Measurements from ENCODE around the gene PAPSS1. TPM values are rescaled to one million over a fixed set of nuclear protein-coding genes. Genes with fewer than 3 reads are reported as not detected.

Gene PAPSS1
- total RNA-seq, 2 experiments from 2014 or later: 26.9 to 27.7 TPM

DNA sequence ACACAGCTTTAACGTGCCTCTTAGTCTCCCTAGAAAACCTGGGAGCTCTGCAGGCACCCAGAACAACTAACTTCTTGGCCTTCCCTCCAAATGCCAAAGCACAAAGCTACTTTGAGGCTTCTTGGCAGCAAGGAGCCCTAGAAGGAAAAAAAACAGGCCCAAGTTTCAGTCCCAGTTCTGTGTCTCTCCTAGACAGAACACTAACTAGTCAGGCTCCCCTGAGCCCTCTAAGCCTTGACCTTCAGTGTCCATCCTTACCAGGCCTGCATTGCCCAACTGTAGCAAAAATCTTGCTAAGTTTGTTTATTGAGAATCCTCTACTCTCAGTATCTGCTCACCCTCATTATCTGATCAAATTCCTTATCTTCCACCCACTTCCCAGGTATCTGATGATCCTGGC is 79.2 kb downstream of the PAPSS1 start:
- POLR2A ChIA-PET: interaction anchor here (0.6 kb wide), 1 partner anchor 92 kb away, joined by 3 read pairs; no protein-coding TSS in a partner anchor
- CTCF ChIA-PET: no interaction called here

DNA sequence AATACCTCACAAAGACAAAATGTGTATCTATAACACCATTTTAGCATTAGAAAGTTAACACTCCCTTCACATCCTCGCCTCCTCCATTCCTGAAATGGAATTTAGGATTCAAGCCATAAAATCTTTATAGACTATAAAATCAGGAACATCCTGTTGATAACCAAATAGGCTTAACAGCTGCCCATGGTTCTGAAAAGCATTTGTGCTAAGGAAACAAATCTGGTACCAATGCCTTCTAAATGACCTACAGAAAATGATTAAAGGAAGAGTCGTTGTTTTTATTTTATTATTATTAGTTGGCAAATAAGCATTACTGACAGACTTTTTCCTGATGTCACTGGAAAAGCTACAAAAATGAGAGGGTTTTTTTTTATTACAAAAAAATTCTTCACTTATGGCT is 79.8 kb downstream of the PAPSS1 start:
- POLR2A ChIA-PET: no interaction called here

DNA sequence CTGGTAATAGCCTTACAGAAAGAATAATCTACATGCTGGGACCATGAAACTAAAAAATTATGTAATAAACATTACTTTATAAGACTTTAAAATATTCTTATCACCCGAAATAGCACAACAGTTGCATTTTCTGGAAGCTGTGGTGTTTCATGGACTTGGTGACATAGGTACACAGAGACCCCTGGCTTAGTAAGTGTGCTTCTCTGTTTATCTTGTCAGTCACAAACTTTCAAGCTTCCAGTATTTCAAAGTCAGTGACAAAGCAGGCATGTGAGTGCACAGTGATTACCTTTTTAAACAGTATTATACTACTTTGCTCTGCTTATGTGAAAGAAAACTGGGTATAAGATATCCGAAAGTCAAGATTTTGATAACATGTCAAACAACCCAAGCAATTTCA is 84.3 kb downstream of the PAPSS1 start:
- ChIA-PET CTCF (no interaction called here), POLR2A (no interaction called here)

More for the DNA sequence above, 79.8 kb downstream of the PAPSS1 start:
- CTCF ChIA-PET: no interaction called here

DNA sequence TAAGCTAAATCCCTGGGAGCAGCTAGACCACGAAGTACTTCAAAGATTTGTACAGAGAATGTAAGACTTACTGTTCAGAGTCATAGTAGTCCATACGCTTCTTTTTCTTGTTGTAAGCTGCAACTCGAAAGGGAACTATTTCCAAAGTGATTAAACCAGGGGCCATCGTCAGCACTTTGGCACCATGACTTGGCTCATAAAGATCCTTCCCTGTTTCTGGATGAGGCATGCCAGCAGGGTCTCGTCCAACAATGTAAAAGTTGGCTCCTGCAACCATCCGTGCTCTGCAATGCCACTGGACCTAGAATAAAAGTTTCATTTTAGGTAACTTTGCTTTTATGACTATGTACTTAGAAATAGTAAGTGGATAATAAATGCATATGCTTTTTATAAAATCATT is 88.5 kb downstream of the PAPSS1 start:
- POLR2A ChIA-PET: no interaction called here
- CTCF ChIA-PET: no interaction called here

DNA sequence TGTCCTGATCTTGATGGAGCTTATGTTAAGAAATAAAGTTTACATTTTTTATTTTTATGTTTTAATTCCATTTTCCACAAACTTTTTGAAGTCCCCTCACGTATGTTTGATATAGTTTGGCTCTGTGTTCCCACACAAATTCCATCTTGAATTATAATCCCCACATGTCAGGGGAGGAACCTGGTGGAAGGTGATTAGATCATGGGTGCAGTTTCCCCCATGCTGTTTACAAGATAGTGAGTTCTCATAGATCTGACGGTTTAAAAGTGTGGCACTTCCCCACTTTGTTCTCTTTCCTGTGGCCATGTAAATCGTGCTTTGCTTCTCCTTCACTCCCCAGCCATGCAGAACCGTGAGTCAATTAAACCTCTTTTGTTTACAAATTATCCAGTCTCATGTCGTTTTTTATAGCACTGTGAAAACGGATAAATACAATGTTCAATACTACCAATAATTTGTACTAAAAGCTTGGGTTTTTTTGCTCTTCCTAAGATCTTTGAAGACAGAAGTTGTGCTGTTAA is 89.8 kb downstream of the PAPSS1 start:
- POLR2A ChIA-PET: no interaction called here
- CTCF ChIA-PET: no interaction called here

DNA sequence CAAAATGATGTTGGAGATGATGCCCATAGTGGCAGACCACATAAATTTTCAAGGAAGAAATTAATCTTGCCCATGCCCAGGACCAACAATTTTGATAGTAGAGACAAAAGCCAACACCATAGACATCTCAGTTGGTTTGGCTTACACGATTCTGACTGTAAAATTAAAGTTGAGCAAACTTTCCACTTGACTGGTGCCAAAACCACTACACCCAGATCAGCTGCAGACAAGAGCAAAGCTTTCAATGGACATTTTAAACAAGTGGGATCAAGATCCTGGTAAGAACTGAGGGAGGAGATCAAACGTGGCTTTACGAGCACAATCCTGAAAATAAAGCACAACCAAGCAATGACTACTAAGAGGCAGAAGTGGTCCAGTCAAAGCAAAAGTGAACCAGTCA is 90.7 kb downstream of the PAPSS1 start:
- ChIA-PET POLR2A (no interaction called here), CTCF (no interaction called here)

DNA sequence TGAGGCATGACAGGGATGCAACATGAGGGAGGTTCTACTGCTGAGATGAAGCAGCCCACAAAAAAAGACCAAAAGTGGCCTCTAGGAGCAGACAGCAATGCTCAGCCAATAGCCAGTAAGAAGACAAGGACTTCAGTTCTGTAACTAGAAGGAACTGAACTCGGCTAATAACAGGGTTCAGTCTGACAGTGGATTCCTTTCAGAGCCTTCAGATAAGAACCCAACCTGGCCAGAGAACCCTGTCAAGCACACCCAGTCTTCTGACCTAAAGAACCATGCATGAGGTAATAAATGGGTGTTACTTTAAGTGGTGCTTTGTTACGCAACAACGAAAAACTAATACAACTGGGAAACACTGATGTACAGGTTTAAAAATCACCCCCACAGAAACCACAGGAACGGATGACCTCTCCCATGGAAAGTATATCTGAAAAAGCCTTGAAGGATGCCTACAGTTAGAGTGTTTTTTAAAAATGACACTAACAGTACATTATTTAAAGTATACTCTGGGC is 94.6 kb downstream of the PAPSS1 start:
- POLR2A ChIA-PET: no interaction called here
- CTCF ChIA-PET: no interaction called here

DNA sequence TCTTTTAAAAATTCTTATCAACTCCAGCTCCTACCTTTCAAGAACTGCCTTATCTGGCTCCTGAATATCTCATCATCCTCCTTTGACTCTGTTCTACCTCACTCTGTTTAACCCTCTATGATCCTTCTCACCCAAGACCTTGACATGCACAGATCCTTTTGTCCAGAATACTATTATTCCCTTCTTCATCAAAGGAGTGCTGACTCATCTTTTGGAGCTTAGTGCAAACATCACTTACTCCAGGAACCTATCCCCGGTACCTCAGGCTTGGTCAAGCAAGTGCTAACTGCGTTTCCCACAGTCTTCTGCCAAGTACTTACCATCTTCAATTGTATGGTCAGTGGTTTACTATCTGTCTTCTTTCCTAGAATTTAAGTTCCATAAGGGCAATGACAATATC is 96.0 kb downstream of the PAPSS1 start:
- POLR2A ChIA-PET: no interaction called here
- CTCF ChIA-PET: no interaction called here

DNA sequence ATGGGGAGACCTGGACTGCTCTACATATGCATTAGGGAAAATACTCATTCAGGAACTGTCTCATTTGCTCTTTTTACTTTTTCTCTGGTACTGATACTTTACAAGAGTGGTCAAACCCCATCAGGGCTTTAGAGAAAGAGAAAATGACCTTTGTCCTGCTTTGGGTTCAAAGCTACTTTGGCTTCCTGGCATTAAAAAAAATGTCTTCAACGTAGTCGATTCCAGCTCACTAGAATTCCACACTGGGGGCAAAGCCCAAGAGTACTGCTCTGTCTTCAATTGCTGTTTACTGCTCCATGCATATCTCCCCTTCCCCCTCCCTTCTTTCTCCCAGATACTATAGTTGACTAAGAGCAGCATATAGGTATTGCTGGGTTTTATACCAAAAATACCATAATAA is 98.0 kb downstream of the PAPSS1 start:
- ChIA-PET CTCF (no interaction called here), POLR2A (interaction anchor here (0.7 kb wide), 1 partner anchor 27 kb away, joined by 7 read pairs; no protein-coding TSS in a partner anchor)

DNA sequence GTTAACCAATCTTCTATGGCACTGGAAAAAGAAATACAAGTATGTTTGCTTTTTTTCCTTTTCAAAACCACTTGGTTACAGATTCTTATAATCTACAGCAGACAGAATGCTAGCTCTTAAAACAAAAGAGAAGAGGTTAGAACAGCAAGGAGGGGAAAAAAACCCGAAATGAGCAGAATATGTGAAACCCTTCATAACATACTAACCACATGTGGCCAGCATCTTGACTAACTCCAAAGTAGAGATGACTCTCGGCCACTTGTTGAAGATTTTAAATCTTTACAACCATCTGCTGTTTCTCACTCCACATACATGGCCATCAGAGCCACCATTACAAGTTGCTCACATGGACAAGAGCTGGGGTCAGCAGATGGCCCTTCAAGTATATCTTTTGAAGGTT is 100.3 kb downstream of the PAPSS1 start:
- POLR2A ChIA-PET: no interaction called here
- CTCF ChIA-PET: no interaction called here

DNA sequence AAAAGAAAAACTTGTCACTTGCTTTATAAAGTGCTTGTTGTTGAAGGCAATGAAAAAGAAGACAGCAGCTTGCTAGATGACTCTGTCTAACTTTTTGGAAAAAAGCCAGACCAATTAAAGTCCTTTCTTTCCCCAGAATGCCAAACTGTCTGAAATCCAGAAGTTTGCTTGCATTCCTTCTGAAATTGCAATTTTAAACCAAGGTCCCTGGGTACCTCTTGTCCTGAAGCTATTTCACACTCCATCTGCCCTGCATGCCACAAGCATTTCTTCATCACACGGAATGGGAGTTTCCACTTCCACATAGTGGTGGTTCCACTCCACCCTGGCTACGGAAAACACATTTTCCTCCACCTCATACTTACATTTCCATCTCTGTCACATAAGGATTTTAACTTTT is 101.0 kb downstream of the PAPSS1 start:
- CTCF ChIA-PET: no interaction called here
- POLR2A ChIA-PET: no interaction called here

DNA sequence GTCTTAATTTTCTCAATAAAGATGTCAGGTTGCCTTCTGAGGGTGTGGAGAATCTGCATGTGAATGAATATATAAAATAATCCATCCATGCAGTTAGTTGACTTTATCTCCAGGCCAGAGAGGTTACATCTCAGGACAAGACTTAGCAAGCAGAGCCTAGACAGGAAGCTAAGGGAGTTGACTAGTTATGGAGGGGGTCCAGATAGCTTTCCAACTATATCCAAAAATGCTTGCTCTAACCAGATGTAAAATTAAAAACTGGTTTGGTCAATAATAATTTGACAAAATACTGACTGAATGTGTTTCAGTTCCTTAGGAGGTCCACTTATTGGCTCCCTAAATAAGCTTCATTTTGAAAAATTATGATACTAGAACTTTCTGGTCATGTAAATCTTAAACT is 101.4 kb downstream of the PAPSS1 start:
- ChIA-PET CTCF (no interaction called here), POLR2A (no interaction called here)

DNA sequence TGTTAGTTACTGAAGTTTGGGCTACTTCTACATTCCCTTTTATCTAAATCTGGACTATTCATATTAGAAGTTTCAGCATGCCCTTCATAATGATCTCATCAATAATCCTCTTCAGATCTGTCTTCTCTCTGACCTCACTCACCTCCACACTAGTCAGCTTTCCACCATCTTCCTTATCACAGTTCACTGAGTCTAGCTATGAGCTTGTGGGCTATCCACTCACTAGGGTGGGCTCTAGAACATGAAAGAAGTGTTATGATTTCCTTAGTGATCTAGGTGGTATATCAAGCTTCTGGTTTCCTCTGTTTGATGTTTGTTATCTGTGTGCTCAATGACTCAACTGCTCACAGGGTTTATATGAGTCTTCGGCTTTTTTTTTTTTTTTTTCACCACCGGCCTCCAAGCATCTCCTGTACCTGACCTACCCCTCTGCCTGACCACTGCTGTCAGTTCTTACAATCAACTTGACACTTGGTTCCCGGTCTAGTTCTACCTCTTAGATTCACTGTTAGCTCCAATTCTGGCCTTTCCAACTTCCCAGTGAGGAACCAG is 103.1 kb downstream of the PAPSS1 start:
- CTCF ChIA-PET: no interaction called here
- POLR2A ChIA-PET: no interaction called here

DNA sequence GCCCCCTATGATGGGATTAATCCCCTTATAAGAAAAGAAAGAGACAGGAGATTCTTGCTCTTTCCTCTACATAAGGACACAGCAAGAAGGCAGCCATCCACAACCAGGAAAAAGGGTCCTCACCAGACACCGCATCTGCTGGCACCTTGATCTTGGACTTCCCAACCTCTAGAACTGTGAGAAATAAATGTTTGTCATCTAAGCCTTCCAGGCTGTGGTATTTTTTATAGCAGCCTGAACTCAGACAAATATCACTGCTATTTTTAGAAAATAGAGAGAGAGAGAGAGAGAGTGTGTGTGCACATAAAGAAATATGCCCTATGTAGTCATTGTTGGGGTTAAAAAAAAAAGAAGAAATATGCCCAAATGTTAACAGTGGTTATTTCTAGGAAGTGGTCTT is 104.2 kb downstream of the PAPSS1 start:
- ChIA-PET CTCF (no interaction called here), POLR2A (no interaction called here)

DNA sequence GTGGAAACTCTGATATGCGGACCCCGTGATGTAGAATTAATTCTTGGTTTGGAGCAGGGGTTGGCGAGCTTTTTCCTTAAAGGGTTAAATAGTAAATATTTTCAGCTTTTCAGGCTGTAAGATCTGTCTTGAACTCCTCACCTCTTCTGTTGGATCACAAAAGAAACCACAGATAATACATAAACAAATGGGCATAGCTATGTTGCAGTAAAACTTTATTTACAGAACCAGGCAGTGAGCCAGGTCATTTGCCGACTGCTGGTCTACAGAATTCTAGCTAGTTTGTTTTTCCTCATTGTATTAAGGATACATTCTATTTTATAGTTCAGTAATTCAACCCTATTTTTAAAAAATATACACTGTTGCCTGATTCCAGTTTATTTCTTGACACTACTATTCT is 116.6 kb downstream of the PAPSS1 start:
- ChIA-PET POLR2A (no interaction called here), CTCF (no interaction called here)

DNA sequence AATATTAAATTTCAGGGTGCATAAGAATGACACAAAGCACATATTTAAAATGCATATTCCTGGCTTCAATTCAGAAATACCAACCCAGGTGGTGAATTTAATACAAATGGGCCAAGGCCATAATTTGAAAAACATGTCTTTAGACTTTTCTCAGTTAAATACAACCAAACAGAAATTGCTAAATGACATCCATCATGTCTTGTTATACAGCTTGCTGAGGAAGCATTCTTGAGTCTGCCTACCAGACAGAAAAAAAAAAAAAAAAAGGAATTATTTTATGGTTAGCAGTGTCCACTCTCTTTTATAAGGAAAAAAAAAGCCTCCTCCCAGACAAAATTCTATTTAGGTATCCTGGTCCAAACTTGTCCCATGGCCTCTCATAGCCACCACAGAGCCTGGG is 119.1 kb downstream of the PAPSS1 start:
- CTCF ChIA-PET: no interaction called here
- POLR2A ChIA-PET: no interaction called here

DNA sequence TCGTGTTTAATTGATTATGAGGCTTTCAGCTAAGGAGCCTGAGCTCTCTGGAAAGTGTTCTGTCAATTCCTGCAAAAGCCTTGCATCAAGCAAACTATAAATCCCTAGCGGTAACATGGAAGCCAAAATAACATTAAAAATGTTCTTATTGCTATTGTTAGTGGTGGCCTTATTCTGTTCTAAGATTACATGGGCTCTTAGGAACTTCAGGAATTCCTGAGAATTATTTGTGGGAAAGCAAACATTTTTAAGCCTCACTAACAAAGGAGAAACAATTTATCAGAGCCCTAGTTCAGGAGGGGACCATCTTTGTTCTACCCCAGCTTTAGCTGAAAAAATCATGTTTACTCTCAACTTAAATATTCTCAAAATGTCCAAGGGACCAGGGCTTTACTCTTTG is 119.6 kb downstream of the PAPSS1 start:
- POLR2A ChIA-PET: no interaction called here
- CTCF ChIA-PET: no interaction called here

DNA sequence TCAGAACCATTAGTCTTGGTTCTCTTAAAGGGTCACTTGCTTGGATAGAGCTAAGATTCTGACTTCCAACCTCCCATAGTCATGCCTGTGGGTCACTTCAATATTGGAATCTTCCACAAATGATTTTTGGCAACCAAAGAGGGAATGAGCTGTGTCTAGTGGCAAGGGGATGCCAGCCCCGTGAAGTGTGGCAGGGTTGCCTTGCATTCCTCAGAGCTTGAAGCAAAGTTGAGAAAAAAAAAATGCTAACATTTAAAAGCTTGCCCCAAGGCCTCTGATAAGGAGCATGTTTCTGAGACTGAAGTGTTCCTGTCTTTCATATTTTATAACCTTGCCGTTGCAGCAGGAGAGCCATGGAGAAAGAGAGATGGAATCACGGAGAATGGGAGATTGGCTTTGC is 120.2 kb downstream of the PAPSS1 start:
- POLR2A ChIA-PET: no interaction called here
- CTCF ChIA-PET: interaction anchor here (0.6 kb wide), 1 partner anchor 72 kb away, joined by 3 read pairs; no protein-coding TSS in a partner anchor

DNA sequence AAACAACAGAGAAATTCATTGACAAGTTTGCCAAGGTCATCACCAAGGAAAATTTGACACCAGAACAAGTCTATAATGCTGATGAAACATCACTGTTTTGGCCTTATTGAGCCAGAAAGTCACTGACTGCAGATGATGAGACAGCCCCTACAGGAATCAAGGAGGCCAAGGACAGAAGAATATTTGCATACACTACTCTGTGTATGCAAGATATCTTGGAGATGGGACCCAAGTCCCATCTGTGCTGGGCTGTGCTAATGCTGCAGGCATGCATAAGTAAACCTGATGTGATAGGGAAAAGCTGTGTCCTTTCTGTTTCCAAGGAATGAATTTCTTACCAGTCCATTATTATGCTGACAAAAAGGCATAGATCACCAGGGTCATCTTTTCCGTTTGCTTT is 126.8 kb downstream of the PAPSS1 start:
- ChIA-PET POLR2A (no interaction called here), CTCF (no interaction called here)

DNA sequence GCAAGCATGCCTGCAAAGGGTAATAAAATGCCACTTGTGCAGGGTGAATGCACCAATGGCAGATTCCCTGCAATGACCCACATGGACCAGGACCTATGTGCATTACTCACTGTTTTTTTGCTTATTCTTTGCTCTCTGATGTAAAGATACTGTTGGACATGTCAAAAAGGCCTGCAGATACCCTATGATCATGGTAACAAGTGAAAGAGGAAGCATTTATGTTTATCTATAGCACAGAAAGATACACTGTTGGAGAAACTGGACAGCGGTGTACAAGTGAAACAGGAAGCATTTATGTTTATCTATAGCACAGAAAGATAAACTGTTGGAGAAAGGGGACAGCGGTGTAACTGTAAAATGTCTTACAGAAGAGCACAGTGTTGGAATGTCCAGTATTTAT is 127.5 kb downstream of the PAPSS1 start:
- ChIA-PET POLR2A (no interaction called here), CTCF (no interaction called here)

DNA sequence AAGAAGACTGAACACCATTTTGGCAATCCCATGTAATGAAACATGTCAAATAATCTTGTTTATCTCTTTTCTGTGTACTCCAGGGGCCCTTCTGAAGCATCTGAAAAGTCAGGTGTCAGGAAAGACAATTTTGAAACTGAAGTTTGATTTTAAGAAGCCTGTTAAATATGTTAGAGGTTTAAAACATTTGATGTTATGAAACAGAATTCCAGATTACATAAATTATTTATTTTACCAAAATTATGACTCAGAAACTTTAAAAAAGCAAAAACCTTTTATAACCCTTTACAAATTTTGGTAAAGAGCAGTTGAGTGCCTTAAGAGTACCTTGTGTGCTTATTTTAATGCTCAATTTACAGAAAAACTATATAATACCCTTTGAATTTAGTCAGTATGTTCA is 130.8 kb downstream of the PAPSS1 start:
- ChIA-PET POLR2A (no interaction called here), CTCF (no interaction called here)

DNA sequence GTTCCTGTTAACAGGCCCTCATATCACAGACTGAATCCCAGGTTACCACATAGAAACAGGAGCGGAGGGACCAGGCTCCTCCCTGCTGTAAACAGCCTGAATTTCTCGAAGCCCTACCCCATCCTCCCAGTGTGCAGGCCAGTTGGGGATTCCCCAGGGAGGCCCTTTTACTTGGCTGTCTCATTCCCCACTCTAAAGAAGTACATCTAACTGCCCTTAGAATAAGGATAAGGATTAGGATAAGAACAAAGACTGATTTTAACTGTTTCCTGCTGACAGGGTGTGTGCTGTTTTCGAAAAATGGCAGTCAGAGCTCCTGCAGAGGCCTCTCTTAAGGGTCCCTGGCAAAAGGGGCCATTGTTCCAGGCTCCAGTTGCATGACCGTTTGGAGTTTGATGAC is 133.7 kb downstream of the PAPSS1 start:
- CTCF ChIA-PET: no interaction called here

DNA sequence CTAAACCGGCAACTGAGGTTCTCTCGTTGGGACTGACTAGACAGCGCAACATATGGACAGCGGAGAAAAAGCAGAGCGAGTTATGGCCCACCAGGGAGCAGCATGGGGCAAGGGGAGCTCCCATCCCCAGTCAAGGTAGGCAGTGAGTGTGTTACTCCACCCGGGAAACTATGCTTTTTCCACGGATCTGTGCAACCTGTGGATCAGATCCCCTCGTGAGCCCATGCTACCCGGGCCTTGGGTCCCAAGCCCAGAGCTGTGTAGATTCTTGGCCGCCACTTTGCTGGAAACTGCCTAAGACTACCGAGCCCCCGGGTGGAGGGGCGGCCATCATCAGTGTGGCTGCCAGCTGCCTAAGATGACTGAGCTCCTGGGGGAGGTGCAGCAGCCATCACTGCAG is 140.9 kb downstream of the PAPSS1 start:
- POLR2A ChIA-PET: no interaction called here
- CTCF ChIA-PET: no interaction called here

More for the DNA sequence above, 133.7 kb downstream of the PAPSS1 start:
- POLR2A ChIA-PET: no interaction called here

Data from activated CD8-positive, alpha-beta memory T cell treated with anti-CD3 and anti-CD28 coated beads for 36 hours (primary cell).